GM12801 (cell line): Measurements from ENCODE around the gene SORL1.

Source experiments
- TF ChIP-seq, protein P1 (sequence below): IDR thresholded peaks from one replicate; pipeline ENCODE4 v1.5.1; 2011; ENCODE audit warnings: control low read depth; ENCODE audit not compliant: insufficient read length; ENCODE audit errors: extremely low read depth

Gene SORL1

DNA sequence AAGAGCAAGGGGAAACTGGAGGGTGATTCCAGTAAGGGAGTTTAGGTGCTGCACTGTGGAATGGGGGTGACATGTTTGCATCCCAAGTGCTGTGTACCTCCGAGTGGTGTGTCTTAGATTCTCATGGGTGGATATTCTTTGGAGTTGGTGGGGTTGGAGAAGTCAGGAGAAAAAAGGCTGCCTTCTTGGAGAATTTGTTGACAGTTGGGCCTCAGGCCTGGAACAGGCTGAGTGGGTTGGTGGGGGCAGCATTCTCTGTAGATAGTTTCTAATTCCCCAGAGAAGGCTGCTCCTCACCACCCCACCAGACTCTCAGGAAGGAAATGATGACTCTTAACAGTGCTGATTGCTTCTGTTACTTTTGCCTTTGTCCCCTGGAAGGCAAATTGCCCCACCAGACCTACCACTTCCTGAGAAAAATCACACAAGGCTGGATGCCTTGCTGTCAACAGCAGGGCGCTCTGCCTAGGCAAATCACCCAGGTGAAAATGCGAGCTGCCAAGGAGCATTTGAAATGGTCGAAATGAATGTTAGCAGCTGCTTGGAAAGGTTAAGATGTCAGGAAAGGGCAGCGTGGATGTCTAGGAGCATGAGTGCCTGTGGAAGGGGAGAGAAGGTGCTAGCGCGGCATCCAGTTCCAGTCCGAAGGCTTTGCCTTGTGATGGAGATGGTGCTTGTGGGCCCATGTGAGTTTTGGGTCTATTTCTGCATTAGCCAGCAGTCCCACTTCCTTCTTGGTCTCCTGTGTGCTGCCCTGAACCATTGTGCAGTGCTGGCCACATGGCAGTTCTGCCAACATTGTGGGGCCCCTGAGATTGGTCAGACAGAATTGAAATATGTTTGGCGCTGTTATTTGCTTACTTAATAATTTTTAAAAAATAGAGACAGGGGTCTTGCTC is 30.4 kb downstream of the SORL1 start:
- TF ChIP-seq, protein P1, sequence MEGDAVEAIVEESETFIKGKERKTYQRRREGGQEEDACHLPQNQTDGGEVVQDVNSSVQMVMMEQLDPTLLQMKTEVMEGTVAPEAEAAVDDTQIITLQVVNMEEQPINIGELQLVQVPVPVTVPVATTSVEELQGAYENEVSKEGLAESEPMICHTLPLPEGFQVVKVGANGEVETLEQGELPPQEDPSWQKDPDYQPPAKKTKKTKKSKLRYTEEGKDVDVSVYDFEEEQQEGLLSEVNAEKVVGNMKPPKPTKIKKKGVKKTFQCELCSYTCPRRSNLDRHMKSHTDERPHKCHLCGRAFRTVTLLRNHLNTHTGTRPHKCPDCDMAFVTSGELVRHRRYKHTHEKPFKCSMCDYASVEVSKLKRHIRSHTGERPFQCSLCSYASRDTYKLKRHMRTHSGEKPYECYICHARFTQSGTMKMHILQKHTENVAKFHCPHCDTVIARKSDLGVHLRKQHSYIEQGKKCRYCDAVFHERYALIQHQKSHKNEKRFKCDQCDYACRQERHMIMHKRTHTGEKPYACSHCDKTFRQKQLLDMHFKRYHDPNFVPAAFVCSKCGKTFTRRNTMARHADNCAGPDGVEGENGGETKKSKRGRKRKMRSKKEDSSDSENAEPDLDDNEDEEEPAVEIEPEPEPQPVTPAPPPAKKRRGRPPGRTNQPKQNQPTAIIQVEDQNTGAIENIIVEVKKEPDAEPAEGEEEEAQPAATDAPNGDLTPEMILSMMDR, result no peak

DNA sequence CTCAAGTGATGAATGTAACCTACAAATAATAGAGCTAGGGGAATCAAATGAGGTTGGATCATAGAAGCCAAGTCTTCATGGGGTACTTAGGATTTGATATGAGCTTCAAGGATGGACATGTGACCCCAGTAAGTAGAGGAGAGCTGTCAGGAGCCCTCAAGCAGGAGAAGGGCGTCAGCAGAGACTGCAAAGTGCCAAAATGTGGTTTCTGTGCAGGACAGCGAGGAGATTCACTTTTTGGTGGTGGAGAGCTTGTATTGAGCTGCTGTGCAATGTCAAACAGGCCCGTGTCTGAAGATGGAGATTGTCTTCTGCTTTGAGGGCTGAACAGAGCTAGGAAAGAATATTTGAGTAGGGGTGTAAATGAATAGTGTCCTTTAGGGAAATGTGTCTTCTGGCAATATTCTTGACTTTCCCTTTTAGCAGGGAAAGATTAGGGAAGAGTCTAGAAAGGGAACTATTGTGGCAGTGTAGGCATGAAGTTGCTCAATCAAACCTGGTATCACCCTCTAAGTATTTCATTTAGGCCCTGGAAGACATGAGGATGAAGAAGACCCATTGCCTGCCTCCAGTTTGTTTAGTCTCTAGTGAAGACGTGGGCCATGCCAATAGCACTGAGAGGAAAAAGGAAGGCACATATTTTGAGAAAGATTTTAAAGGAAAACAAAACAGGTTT is 31.8 kb downstream of the SORL1 start:
- TF ChIP-seq, protein P1, result no peak

DNA sequence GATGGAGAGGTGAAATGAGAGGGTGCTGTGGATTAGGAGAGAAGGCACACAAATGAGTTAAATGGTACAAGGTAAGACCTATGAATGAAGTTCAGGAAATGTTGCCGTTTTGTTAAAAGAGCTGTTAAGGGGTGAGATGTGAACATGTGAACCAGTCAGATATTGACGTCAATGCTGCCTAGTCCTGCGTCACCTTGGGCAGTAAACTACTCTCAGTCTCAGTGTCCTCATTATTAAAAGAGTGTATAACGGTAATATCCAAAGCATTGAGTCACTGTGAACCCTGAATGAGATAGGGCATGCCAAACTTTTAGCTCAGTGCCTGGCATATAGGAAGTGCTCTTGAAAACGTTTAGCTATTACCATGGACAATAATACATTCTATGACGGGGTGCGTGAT is 33.1 kb downstream of the SORL1 start:
- TF ChIP-seq, protein P1, result no peak

DNA sequence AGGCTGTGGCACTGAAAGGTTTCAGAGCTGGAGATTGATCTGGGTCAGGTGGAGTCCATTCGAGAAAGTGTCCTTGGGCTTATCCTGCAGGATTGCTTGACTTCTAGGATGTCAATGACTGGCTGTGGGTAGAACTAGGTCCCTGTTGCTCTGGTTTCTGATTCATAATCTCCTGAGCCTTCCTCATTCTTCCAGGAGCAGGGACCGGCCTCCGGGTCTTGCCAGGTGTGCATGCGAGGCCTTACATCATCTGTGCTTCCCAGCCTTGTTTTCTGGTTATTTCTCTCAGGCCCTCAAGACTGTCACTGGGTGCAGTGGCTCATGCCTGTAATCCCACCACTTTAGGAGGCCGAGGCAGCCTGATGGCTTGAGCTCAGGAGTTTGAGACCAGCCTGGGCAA is 33.9 kb downstream of the SORL1 start:
- TF ChIP-seq, protein P1, result no peak

DNA sequence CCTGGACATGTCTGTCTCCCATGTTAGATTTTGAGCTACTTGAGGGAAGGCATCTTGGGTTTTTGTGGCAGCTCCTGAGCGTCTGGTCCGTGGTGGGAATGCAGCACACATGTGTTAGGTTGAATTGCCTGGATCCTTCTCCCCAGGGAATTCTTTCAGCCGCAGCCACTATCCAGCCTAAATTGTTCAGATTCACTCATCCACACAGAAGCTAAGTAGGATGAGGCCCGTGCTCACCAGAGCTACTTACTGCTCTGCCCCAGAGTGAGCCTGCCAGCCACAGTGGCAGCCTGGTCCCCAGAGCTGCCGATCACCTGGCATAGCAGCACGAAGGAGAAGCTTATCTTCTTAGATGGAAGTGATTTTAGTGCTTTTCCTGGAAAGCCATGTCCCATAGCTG is 35.1 kb downstream of the SORL1 start:
- TF ChIP-seq, protein P1, result no peak

DNA sequence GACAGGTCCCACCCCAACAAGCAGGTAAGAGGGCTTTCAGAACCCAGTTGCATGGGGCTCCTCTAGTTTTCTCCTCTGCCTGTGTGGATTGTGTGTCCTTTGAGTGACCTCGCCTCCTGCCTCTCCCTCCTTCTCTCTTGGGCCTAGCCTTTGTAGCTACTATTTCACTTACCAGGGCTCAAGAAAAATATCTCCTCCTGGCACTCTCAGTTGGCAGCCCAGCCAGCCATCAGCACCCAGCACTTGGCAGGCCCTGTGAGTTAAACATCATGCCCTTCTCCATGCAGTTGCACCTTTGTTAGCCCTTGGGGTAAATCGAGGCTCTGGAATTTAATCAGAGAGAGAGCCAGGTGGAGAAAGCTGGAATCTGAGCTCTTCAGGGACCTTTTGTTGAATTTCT is 36.1 kb downstream of the SORL1 start:
- TF ChIP-seq, protein P1, result no peak

DNA sequence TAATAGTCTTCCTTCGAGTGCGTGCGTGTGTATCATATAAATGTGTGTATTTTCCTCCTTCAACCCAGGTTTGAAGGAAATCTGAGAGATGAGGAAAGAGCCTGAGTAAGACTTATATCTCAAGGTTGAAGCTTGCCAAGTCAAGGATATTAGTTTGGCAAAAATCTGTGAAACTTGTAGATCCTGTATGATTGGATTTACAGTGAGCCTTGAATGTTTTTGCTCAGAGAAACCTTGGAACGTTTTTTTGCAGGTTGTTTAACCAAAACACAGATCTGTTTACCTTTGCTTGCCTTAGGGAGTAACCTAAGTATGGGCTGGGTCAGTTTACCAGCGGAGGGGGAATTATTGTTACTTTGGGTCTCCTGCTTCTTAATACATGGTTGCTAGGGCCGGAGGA is 36.5 kb downstream of the SORL1 start:
- TF ChIP-seq, protein P1, result no peak
